HCT116 (cell line): ENCODE measurements around the gene AMN. TPM values are rescaled to one million over a fixed set of nuclear protein-coding genes. Genes with fewer than 3 reads are reported as not detected.

Experiments used
- ATAC-seq: fragments of 200-7000 bp; cut with Tn5 transposase; 2 replicates; pipeline ENCODE4 v1.9.1; 2020; ENCODE audit warnings: mild to moderate bottlenecking, moderate library complexity
- BruUV-seq: library from RNA; stranded (reverse); fragments of 400-500 nt; replicated peaks from 2 replicates; lab custom pipeline; 2021; lab: Mats Ljungman, UMichigan
- CTCF ChIA-PET: fragments of 300-600 bp; sonication (Branson Sonifier 250); formaldehyde crosslinking; loops from one replicate; lab custom pipeline; 2021; ENCODE audit warnings: antibody characterized with exemption; lab: Charles Lee
- POLR2A ChIA-PET: fragments of 300-600, 350-600 bp; sonication (Branson Sonifier 250); formaldehyde crosslinking; loops from one replicate; lab custom pipeline; 2021; ENCODE audit warnings: antibody characterized with exemption; lab: Charles Lee
- RAD21 ChIA-PET, 2 experiments: fragments of 300-600 bp; sonication (Branson Sonifier 250); formaldehyde crosslinking; loops; one replicate each; lab custom pipeline; 2023; ENCODE audit warnings: low total read pairs in 2 of 2; ENCODE audit not compliant: uncharacterized antibody in 2 of 2, unreplicated experiment in 2 of 2, low non-redundant PET in 1 of 2; lab: Charles Lee
- DNase-seq: peaks from one replicate; pipeline ENCODE4 v3.0.0-alpha.2; 2010; ENCODE audit warnings: low read depth, low spot score
- H2AFZ ChIP-seq: fragments of 200-600 bp; shearing (Covaris generic), sonication (generic); 2 replicates; pipeline ENCODE4 v1.6.1; 2017; ENCODE audit warnings: low read depth, mixed run types, mixed read lengths, antibody characterized with exemption, low read length; ENCODE audit not compliant: poor library complexity, severe bottlenecking
- H3K27ac ChIP-seq: 2 replicates; pipeline ENCODE4 v1.5.1; 2012; ENCODE audit warnings: low read depth, low read length
- H3K27me3 ChIP-seq: fragments of 200-600 bp; sonication (generic); 2 replicates; pipeline ENCODE4 v1.6.1; 2016; ENCODE audit warnings: mixed run types, low read length, mixed read lengths; ENCODE audit not compliant: insufficient read depth
- H3K36me3 ChIP-seq, 2 experiments: fragments of 200-500 bp in 1 of 2; fragments of 200-600 bp in 1 of 2; sonication (Bioruptor generic) in 1 of 2; sonication (generic) in 1 of 2; 2 replicates each; pipeline versions ENCODE4 v1.5.1 to v1.6.1; 2014 to 2016; ENCODE audit warnings: low read length in 2 of 2, inconsistent platforms in 1 of 2, mixed read lengths in 1 of 2, mixed run types in 1 of 2; ENCODE audit not compliant: insufficient read depth in 2 of 2, control insufficient read depth in 1 of 2
- H3K4me1 ChIP-seq, 2 experiments: fragments of 200-600 bp in 1 of 2; sonication (generic) in 1 of 2; 2 replicates each; pipeline versions ENCODE4 v1.5.1 to v1.6.1; 2012 to 2017; ENCODE audit warnings: low read length in 2 of 2, inconsistent platforms in 1 of 2, mild to moderate bottlenecking in 1 of 2, mixed read lengths in 1 of 2, mixed run types in 1 of 2, moderate library complexity in 1 of 2; ENCODE audit not compliant: insufficient read depth in 2 of 2, control insufficient read depth in 1 of 2
- H3K4me2 ChIP-seq: fragments of 200-600 bp; sonication (generic); 2 replicates; pipeline ENCODE4 v1.6.1; 2017; ENCODE audit warnings: mixed run types, low read length, mixed read lengths
- H3K4me3 ChIP-seq, 2 experiments: fragments of 200-600 bp in 1 of 2; sonication (generic) in 1 of 2; replicated peaks in 1 of 2; 2 replicates each; pipeline ENCODE4 v1.5.1; 2011 to 2016; ENCODE audit warnings: low read length in 2 of 2, control low read depth in 1 of 2, low read depth in 1 of 2, mild to moderate bottlenecking in 1 of 2, mixed read lengths in 1 of 2, mixed run types in 1 of 2
- H3K79me2 ChIP-seq: fragments of 200-600 bp; sonication (generic); 2 replicates; pipeline ENCODE4 v1.6.1; 2017; ENCODE audit warnings: mild to moderate bottlenecking, mixed run types, low read length, moderate library complexity, mixed read lengths; ENCODE audit not compliant: insufficient read depth
- H3K9ac ChIP-seq: fragments of 200-600 bp; sonication (generic); 2 replicates; pipeline ENCODE4 v1.6.1; 2016; ENCODE audit warnings: low read length, mixed read lengths
- H3K9me2 ChIP-seq: fragments of 200-600 bp; sonication (generic), shearing (Covaris generic); 2 replicates; pipeline ENCODE4 v1.6.1; 2017; ENCODE audit warnings: mixed run types, mild to moderate bottlenecking, moderate library complexity; ENCODE audit not compliant: insufficient read depth
- H3K9me3 ChIP-seq, 2 experiments: fragments of 200-500 bp in 1 of 2; fragments of 200-600 bp in 1 of 2; sonication (Bioruptor generic) in 1 of 2; sonication (generic) in 1 of 2; 2 replicates each; pipeline ENCODE4 v1.6.1; 2014 to 2017; ENCODE audit warnings: low read length in 2 of 2, mixed read lengths in 2 of 2, inconsistent platforms in 1 of 2, low read depth in 1 of 2, mild to moderate bottlenecking in 1 of 2, mixed run types in 1 of 2, moderate library complexity in 1 of 2; ENCODE audit not compliant: control insufficient read depth in 1 of 2, insufficient read depth in 1 of 2
- H4K20me1 ChIP-seq: fragments of 200-600 bp; sonication (generic), shearing (Covaris generic); 2 replicates; pipeline ENCODE4 v1.6.1; 2017; ENCODE audit warnings: mixed run types, mild to moderate bottlenecking, moderate library complexity; ENCODE audit not compliant: insufficient read depth
- ATF3 ChIP-seq: IDR thresholded peaks from 2 replicates; pipeline ENCODE4 v1.6.1; 2012
- CBX3 ChIP-seq: IDR thresholded peaks from 2 replicates; pipeline ENCODE4 v1.6.1; 2012; ENCODE audit warnings: low read depth
- CEBPB ChIP-seq: IDR thresholded peaks from 2 replicates; pipeline ENCODE4 v1.6.1; 2012; ENCODE audit warnings: low read depth
- EZH2phosphoT487 ChIP-seq: fragments of 200-600 bp; IDR thresholded peaks from 2 replicates; pipeline ENCODE4 v1.6.1; 2018; ENCODE audit warnings: antibody characterized with exemption, borderline replicate concordance
- FOSL1 ChIP-seq: IDR thresholded peaks from 2 replicates; pipeline ENCODE4 v1.6.1; 2012; ENCODE audit warnings: low read depth
- JUND ChIP-seq: IDR thresholded peaks from 2 replicates; pipeline ENCODE4 v1.6.1; 2012
- MAX ChIP-seq: IDR thresholded peaks from 2 replicates; pipeline ENCODE4 v1.6.1; 2012
- POLR2A ChIP-seq: IDR thresholded peaks from 2 replicates; pipeline ENCODE4 v1.7.0; 2011; ENCODE audit warnings: borderline replicate concordance; ENCODE audit not compliant: insufficient read depth, insufficient read length; ENCODE audit errors: extremely low read depth
- POLR2AphosphoS5 ChIP-seq: IDR thresholded peaks from 2 replicates; pipeline ENCODE4 v1.6.1; 2011; ENCODE audit warnings: mild to moderate bottlenecking, low read depth, low read length, moderate library complexity
- RAD21 ChIP-seq: IDR thresholded peaks from 2 replicates; pipeline ENCODE4 v1.6.1; 2012; ENCODE audit warnings: low read depth, mild to moderate bottlenecking
- SIN3A ChIP-seq: IDR thresholded peaks from 2 replicates; pipeline ENCODE4 v1.6.1; 2012; ENCODE audit warnings: low read depth
- SP1 ChIP-seq: IDR thresholded peaks from 2 replicates; pipeline ENCODE4 v1.6.1; 2012; ENCODE audit warnings: low read depth
- SRF ChIP-seq: IDR thresholded peaks from 2 replicates; pipeline ENCODE4 v1.6.1; 2012; ENCODE audit warnings: low read depth
- TCF7L2 ChIP-seq: IDR thresholded peaks from 2 replicates; pipeline ENCODE4 v1.7.0; 2011; ENCODE audit warnings: borderline replicate concordance, inconsistent platforms; ENCODE audit not compliant: insufficient read depth, insufficient read length; ENCODE audit errors: extremely low read depth
- YY1 ChIP-seq: IDR thresholded peaks from 2 replicates; pipeline ENCODE4 v1.6.1; 2011; ENCODE audit warnings: low read length, low read depth, moderate library complexity, mild to moderate bottlenecking; ENCODE audit not compliant: insufficient replicate concordance; ENCODE audit errors: extremely low read depth
- ZBTB33 ChIP-seq: IDR thresholded peaks from 2 replicates; pipeline ENCODE4 v1.6.1; 2011; ENCODE audit warnings: mild to moderate bottlenecking, low read length, moderate library complexity; ENCODE audit not compliant: insufficient replicate concordance; ENCODE audit errors: extremely low read depth
- ZFX ChIP-seq: fragments of 450-650 bp; IDR thresholded peaks from 2 replicates; pipeline ENCODE4 v1.6.1; 2017
- ZNF274 ChIP-seq: fragments of 200-500 bp; sonication (Bioruptor generic); IDR thresholded peaks from 2 replicates; pipeline ENCODE4 v1.6.1; 2014; ENCODE audit warnings: mild to moderate bottlenecking, low read depth, low read length, inconsistent platforms
- intact Hi-C: fragments of 100-400 bp; cut with micrococcal nuclease; formaldehyde crosslinking; loops from 2 replicates; pipeline ENCODE4 v1.10.0; 2022
- total RNA-seq: library from RNA; stranded (reverse); gene quantifications from one replicate; pipeline ENCODE4 v1.2.1, GENCODE V29; 2021; ENCODE audit not compliant: unreplicated experiment
- TF ChIP-seq, protein P1 (sequence below), 3 experiments: fragments of 200-600 bp in 1 of 3; sonication (generic) in 1 of 3; IDR thresholded peaks in 2 of 3; conservative IDR thresholded peaks in 1 of 3; 2 replicates each; pipeline ENCODE4 v1.5.1; 2012 to 2017; ENCODE audit warnings: low read depth in 2 of 3, low read length in 2 of 3, antibody characterized with exemption in 1 of 3, borderline replicate concordance in 1 of 3, control low read depth in 1 of 3, mild to moderate bottlenecking in 1 of 3, mixed read lengths in 1 of 3, mixed run types in 1 of 3, moderate library complexity in 1 of 3; ENCODE audit not compliant: insufficient read depth in 1 of 3
- TF ChIP-seq, protein P2 (sequence below): IDR thresholded peaks from 2 replicates; pipeline ENCODE4 v1.6.1; 2012; ENCODE audit warnings: low read depth

Gene AMN
- total RNA-seq, 1 experiment from 2014 or later, result 5.7 TPM

DNA sequence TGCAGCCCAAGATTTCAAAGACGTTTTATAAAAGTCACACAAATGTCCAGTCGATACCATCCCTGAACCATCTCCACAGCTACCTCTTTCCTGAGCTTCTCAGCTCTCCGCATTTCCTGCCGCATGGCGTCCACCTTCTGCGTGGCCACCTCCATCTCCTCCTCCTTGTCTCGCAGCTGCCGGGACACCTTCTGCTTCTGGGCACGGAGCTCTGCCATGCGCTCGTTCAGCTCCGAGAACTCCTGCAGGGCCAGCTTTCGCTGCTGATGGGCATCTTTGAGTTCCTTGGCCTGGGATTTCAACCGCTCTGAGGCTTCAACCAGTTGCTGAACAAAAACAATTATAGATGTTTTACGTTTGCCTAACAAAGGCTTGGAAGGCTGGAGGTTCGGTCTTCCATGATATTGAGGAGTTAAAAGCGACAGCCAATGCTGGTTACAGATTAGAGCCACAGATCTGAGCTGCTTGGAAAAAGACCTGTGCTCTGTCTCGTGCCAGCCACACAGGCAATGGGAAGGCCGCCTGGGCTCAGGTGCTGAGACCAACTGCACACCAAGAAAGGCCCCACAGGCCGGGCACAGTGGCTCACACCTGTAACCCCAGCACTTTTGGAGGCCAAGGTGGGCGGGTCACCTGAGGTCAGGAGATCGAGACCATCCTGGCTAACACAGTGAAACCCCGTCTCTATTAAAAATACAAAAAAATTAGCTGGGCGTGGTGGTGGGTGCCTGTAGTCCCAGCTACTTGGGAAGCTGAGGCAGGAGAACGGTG, 49.6 kb downstream of the AMN start:
- Histone ChIP-seq H2AFZ (no peak overlapping the region), H3K9ac (no peak overlapping the region), H3K9me3 (no peaks in the 10 kb centered on the region), H3K4me2 (no peak overlapping the region), H3K36me3 (peaks cover 30 to 36% of the 10 kb centered on the region in 2 experiments), H3K79me2 (no peaks in the 10 kb centered on the region), H4K20me1 (no peaks in the 10 kb centered on the region), H3K9me2 (no peaks in the 10 kb centered on the region), H3K4me1 (no peaks in the 10 kb centered on the region), H3K27ac (no peak overlapping the region), H3K4me3 (no peak overlapping the region), H3K27me3 (no peaks in the 10 kb centered on the region)
- no peak for DNase-seq
- POLR2A ChIA-PET, result no interaction called here
- no peak for TF ChIP-seq TCF7L2
- no peak for TF ChIP-seq SRF
- TF ChIP-seq POLR2AphosphoS5, result no peak
- no peak for TF ChIP-seq CEBPB
- TF ChIP-seq FOSL1, result no peak
- no peak for TF ChIP-seq POLR2A
- no peak for TF ChIP-seq SP1
- TF ChIP-seq SIN3A, result no peak
- TF ChIP-seq RAD21, result no peak
- TF ChIP-seq ZFX, result no peak
- TF ChIP-seq YY1, result no peak
- no peak for TF ChIP-seq ZNF274
- TF ChIP-seq ATF3, result no peak
- no peak for TF ChIP-seq CBX3
- TF ChIP-seq, protein P1, sequence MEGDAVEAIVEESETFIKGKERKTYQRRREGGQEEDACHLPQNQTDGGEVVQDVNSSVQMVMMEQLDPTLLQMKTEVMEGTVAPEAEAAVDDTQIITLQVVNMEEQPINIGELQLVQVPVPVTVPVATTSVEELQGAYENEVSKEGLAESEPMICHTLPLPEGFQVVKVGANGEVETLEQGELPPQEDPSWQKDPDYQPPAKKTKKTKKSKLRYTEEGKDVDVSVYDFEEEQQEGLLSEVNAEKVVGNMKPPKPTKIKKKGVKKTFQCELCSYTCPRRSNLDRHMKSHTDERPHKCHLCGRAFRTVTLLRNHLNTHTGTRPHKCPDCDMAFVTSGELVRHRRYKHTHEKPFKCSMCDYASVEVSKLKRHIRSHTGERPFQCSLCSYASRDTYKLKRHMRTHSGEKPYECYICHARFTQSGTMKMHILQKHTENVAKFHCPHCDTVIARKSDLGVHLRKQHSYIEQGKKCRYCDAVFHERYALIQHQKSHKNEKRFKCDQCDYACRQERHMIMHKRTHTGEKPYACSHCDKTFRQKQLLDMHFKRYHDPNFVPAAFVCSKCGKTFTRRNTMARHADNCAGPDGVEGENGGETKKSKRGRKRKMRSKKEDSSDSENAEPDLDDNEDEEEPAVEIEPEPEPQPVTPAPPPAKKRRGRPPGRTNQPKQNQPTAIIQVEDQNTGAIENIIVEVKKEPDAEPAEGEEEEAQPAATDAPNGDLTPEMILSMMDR (IDR thresholded peaks at IDR 0.05 in 2 of 3, conservative IDR thresholded peaks at IDR 0.05 in 1 of 3; ENCODE audit: borderline replicate concordance in 1 of 3, insufficient read depth in 1 of 3, low read depth in 2 of 3, low read length in 2 of 3), result no peak
- TF ChIP-seq JUND, result no peak
- no peak for TF ChIP-seq ZBTB33
- TF ChIP-seq, protein P2, sequence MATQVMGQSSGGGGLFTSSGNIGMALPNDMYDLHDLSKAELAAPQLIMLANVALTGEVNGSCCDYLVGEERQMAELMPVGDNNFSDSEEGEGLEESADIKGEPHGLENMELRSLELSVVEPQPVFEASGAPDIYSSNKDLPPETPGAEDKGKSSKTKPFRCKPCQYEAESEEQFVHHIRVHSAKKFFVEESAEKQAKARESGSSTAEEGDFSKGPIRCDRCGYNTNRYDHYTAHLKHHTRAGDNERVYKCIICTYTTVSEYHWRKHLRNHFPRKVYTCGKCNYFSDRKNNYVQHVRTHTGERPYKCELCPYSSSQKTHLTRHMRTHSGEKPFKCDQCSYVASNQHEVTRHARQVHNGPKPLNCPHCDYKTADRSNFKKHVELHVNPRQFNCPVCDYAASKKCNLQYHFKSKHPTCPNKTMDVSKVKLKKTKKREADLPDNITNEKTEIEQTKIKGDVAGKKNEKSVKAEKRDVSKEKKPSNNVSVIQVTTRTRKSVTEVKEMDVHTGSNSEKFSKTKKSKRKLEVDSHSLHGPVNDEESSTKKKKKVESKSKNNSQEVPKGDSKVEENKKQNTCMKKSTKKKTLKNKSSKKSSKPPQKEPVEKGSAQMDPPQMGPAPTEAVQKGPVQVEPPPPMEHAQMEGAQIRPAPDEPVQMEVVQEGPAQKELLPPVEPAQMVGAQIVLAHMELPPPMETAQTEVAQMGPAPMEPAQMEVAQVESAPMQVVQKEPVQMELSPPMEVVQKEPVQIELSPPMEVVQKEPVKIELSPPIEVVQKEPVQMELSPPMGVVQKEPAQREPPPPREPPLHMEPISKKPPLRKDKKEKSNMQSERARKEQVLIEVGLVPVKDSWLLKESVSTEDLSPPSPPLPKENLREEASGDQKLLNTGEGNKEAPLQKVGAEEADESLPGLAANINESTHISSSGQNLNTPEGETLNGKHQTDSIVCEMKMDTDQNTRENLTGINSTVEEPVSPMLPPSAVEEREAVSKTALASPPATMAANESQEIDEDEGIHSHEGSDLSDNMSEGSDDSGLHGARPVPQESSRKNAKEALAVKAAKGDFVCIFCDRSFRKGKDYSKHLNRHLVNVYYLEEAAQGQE, result no peak
- TF ChIP-seq EZH2phosphoT487, result no peak
- TF ChIP-seq MAX, result no peak
- intact Hi-C loops, result loop anchor here (2.0 kb wide), 1 partner anchor 321 kb away; no protein-coding TSS in a partner anchor
- RAD21 ChIA-PET, result no interaction called here
- no peak for ATAC-seq
- no TSS peak for BruUV-seq
- CTCF ChIA-PET, result no interaction called here
